Activated B cell treated with CpG ODN at 0.5 μM for 24 hours (primary cell): ENCODE data around the gene CACNA2D3. TPM values are rescaled to one million over a fixed set of nuclear protein-coding genes. Genes with fewer than 3 reads are reported as not detected.

Experiments used
- ATAC-seq: fragments of 200-7000 bp; cut with Tn5 transposase; one replicate; pipeline ENCODE4 v1.10.0; 2021; ENCODE audit warnings: low read depth, mild to moderate bottlenecking, moderate library complexity
- CTCF ChIA-PET: fragments of 350-600 bp; sonication (Branson Sonifier 250); formaldehyde crosslinking; loops from one replicate; lab custom pipeline; 2021; ENCODE audit warnings: antibody characterized with exemption; lab: Charles Lee
- POLR2A ChIA-PET: fragments of 350-600 bp; sonication (Branson Sonifier 250); formaldehyde crosslinking; loops from one replicate; lab custom pipeline; 2021; ENCODE audit warnings: antibody characterized with exemption; lab: Charles Lee
- DNase-seq: peaks from one replicate; pipeline ENCODE4 v3.0.0; 2022
- H3K27ac Mint-ChIP-seq: one replicate; pipeline ENCODE4 v1.8.0; 2020; ENCODE audit warnings: mixed read lengths
- H3K27me3 Mint-ChIP-seq: one replicate; pipeline ENCODE4 v1.8.0; 2021; ENCODE audit warnings: mixed read lengths
- H3K36me3 Mint-ChIP-seq: one replicate; pipeline ENCODE4 v1.8.0; 2021; ENCODE audit warnings: low read depth, mixed read lengths
- H3K4me1 Mint-ChIP-seq: one replicate; pipeline ENCODE4 v1.8.0; 2021; ENCODE audit warnings: mixed read lengths
- H3K4me3 Mint-ChIP-seq: one replicate; pipeline ENCODE4 v1.8.0; 2020; ENCODE audit warnings: mild to moderate bottlenecking, mixed read lengths
- H3K9me3 Mint-ChIP-seq: one replicate; pipeline ENCODE4 v1.8.0; 2020; ENCODE audit warnings: mixed read lengths
- CTCF ChIP-seq: fragments of 200-600 bp; IDR thresholded peaks from one replicate; pipeline ENCODE4 v1.8.0; 2022; ENCODE audit warnings: antibody characterized with exemption, mild to moderate bottlenecking
- intact Hi-C: fragments of 100-400 bp; cut with micrococcal nuclease; formaldehyde crosslinking; loops from one replicate; pipeline ENCODE4 v1.15.1; 2024
- total RNA-seq: library from RNA; stranded (reverse); gene quantifications from 2 replicates; pipeline ENCODE4 v1.2.3, GENCODE V29; 2022

The CACNA2D3 gene
- total RNA-seq, 1 donor from 2014 or later, result not detected

GRCh38 chr3:54846119-54846518, 723.8 kb downstream of the CACNA2D3 start:
- no peaks in the 10 kb centered on the region for H3K27me3 Mint-ChIP-seq
- H3K27ac Mint-ChIP-seq, result no peak overlapping the region
- no peaks in the 10 kb centered on the region for H3K4me1 Mint-ChIP-seq
- H3K9me3 Mint-ChIP-seq, result no peaks in the 10 kb centered on the region
- ATAC-seq (no peak), DNase-seq (no peak)
- ChIA-PET POLR2A (no interaction called here), CTCF (interaction anchor here (0.6 kb wide), 1 partner anchor 18 kb away, joined by 3 read pairs; no protein-coding TSS in a partner anchor)
- H3K36me3 Mint-ChIP-seq, result no peaks in the 10 kb centered on the region
- TF ChIP-seq CTCF, result no peak
- H3K4me3 Mint-ChIP-seq, result no peak overlapping the region
- intact Hi-C loops, result no loop called here

- no peaks in the 10 kb centered on the region for H3K27me3 Mint-ChIP-seq
- no peaks in the 10 kb centered on the region for H3K36me3 Mint-ChIP-seq
- no peak overlapping the region for H3K27ac Mint-ChIP-seq
- intact Hi-C loops, result no loop called here
- H3K4me3 Mint-ChIP-seq, result no peak overlapping the region
- DNase-seq (no peak), ATAC-seq (no peak)
- TF ChIP-seq CTCF, result no peak
- no peaks in the 10 kb centered on the region for H3K4me1 Mint-ChIP-seq
- CTCF ChIA-PET, result no interaction called here
- no peaks in the 10 kb centered on the region for H3K9me3 Mint-ChIP-seq
- POLR2A ChIA-PET, result no interaction called here
Measured at GRCh38 chr3:54847361-54847760, 725.0 kb downstream of the CACNA2D3 start.

- H3K27me3 Mint-ChIP-seq, result peaks cover 2% of the 10 kb centered on the region
- H3K4me3 Mint-ChIP-seq, result no peak overlapping the region
- DNase-seq, result no peak
- no peak for ATAC-seq
- H3K9me3 Mint-ChIP-seq, result no peaks in the 10 kb centered on the region
- no peak overlapping the region for H3K27ac Mint-ChIP-seq
- no peaks in the 10 kb centered on the region for H3K4me1 Mint-ChIP-seq
- ChIA-PET POLR2A (no interaction called here), CTCF (no interaction called here)
- intact Hi-C loops, result no loop called here
- no peak for TF ChIP-seq CTCF
- no peaks in the 10 kb centered on the region for H3K36me3 Mint-ChIP-seq
Measured at GRCh38 chr3:54849360-54849759, 727.0 kb downstream of the CACNA2D3 start.

GRCh38 chr3:54850484-54851018, 728.2 kb downstream of the CACNA2D3 start:
- H3K27me3 Mint-ChIP-seq, result peaks cover 2% of the 10 kb centered on the region
- no peak for TF ChIP-seq CTCF
- ChIA-PET POLR2A (no interaction called here), CTCF (no interaction called here)
- H3K36me3 Mint-ChIP-seq, result no peaks in the 10 kb centered on the region
- ATAC-seq (no peak), DNase-seq (no peak)
- no peak overlapping the region for H3K4me3 Mint-ChIP-seq
- H3K27ac Mint-ChIP-seq, result no peak overlapping the region
- H3K4me1 Mint-ChIP-seq, result no peaks in the 10 kb centered on the region
- intact Hi-C loops, result no loop called here
- H3K9me3 Mint-ChIP-seq, result no peaks in the 10 kb centered on the region

GRCh38 chr3:54853573-54854404, 731.4 kb downstream of the CACNA2D3 start:
- no peaks in the 10 kb centered on the region for H3K9me3 Mint-ChIP-seq

More at GRCh38 chr3:54853573-54854404, 731.4 kb downstream of the CACNA2D3 start:
- no peak for TF ChIP-seq CTCF
- H3K36me3 Mint-ChIP-seq, result no peaks in the 10 kb centered on the region
- intact Hi-C loops, result no loop called here
- no peaks in the 10 kb centered on the region for H3K4me1 Mint-ChIP-seq
- H3K4me3 Mint-ChIP-seq, result no peak overlapping the region
- POLR2A ChIA-PET, result no interaction called here
- H3K27me3 Mint-ChIP-seq, result peaks cover 2% of the 10 kb centered on the region
- CTCF ChIA-PET, result no interaction called here
- no peak overlapping the region for H3K27ac Mint-ChIP-seq
- DNase-seq (peak; percentile 20), ATAC-seq (peak; percentile 34)
